ENCODE results near the gene RBBP8.

DNA sequence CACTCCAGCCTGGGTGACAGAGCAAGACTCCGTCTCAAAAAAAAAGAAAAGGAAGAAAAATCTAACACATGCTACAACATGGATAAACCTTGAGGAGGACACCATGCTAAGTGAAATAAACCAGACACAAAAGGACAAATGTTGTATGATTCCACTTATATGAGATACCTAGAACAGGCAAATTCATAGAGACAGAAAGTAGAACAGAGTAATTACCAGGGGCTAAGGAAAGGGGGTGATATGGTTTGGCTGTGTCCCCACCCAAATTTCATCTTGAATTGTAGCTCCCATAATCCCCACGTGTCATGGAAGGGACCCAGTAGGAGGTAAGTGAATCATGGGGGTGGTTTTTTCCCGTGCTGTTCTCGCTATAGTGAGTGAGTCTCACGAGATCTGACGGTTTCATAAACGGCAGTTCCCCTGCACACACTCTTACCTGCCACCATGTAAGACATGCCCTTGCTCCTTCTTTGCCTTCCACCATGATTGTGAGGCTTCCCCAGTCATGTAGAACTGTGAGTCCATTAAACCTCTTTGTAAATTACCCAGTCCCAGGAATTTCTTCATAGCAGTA is 110.8 kb downstream of the RBBP8 start:
- TF ChIP-seq POLR2AphosphoS5 (IDR thresholded peaks at IDR 0.05; ENCODE audit: low read depth, low read length) (no peak), TAF1 (IDR thresholded peaks at IDR 0.05; ENCODE audit: low read depth, low read length) (no peak), POLR2A (IDR thresholded peaks at IDR 0.05; ENCODE audit: low read depth, low read length) (no peak), POU2F2 (IDR thresholded peaks at IDR 0.05; ENCODE audit: low read depth, low read length) (no peak), SPI1 (IDR thresholded peaks at IDR 0.05; ENCODE audit: low read depth, low read length) (no peak), PAX5 (IDR thresholded peaks at IDR 0.05; ENCODE audit: insufficient read depth, low read length, severe bottlenecking) (no peak)
